Activated naive CD4-positive, alpha-beta T cell treated with anti-CD3 and anti-CD28 coated beads, Interleukin-2, amount 50 U/mL, for 72 hours (primary cell): Measurements from ENCODE around the gene GAD1. TPM values are rescaled to one million over a fixed set of nuclear protein-coding genes. Genes with fewer than 3 reads are reported as not detected.

Experiments used
- ATAC-seq, 2 donors: fragments of 150-1000 bp; cut with Tn5 transposase; 2 replicates each; pipeline ENCODE4 v1.10.0; 2021; ENCODE audit warnings: mild to moderate bottlenecking in 2 of 2, moderate library complexity in 2 of 2
- DNase-seq, 2 donors: peaks; one replicate each; pipeline ENCODE4 v3.0.0; 2021 to 2022; ENCODE audit warnings: low spot score in 2 of 2
- H3K27ac Mint-ChIP-seq, 2 donors: one replicate each; pipeline ENCODE4 v1.8.0; 2022; ENCODE audit warnings: mild to moderate bottlenecking in 2 of 2, mixed read lengths in 2 of 2
- H3K36me3 Mint-ChIP-seq, 2 donors: one replicate each; pipeline ENCODE4 v1.8.0; 2022; ENCODE audit warnings: mixed read lengths in 2 of 2
- H3K9me3 Mint-ChIP-seq, 2 donors: one replicate each; pipeline ENCODE4 v1.8.0; 2022; ENCODE audit warnings: mixed read lengths in 2 of 2
- total RNA-seq, 2 donors: library from RNA; stranded (reverse); gene quantifications; one replicate each; pipeline ENCODE4 v1.2.3, GENCODE V29; 2022

Gene GAD1
- total RNA-seq, 2 donors from 2014 or later, result 1.9 to 3.1 TPM

- Mint-ChIP-seq H3K27ac (no peak overlapping the region), H3K36me3 (peaks cover 9 to 14% of the 10 kb centered on the region in 2 donors), H3K9me3 (peaks cover 11 to 12% of the 10 kb centered on the region in 2 donors)
- DNase-seq (no peak), ATAC-seq (no peak)
Measured at GRCh38 chr2:170905864-170906263, 89.2 kb downstream of the GAD1 start.

Other genes starting within 250 kb of the GAD1 start
- gene SP5, start 101.5 kb upstream of the GAD1 start, total RNA-seq, result under 1 TPM in 1 of 2 donors, not detected in 1; 0.19 TPM
- not detected for gene ERICH2, start 46.5 kb upstream of the GAD1 start, total RNA-seq
- gene GORASP2, start 112.4 kb downstream of the GAD1 start, total RNA-seq, result 10 to 100 TPM; 64.9 to 69.8 TPM